NCI-H2107 (cell line): ENCODE results near the gene TMEM247.
"Not testable (repeated sequence)": the region's sequence is repeated elsewhere in the genome, so short reads cannot be mapped to it uniquely, and the experiment has no call there.

Experiments used
- DNase-seq: peaks from one replicate; lab custom pipeline; 2025; lab: John Stamatoyannopoulos, UW

The TMEM247 gene

GRCh38 chr2:46458763-46459500 is 20.4 kb upstream of the TMEM247 start:
- no peak for DNase-seq

GRCh38 chr2:46459694-46460093 is 19.7 kb upstream of the TMEM247 start:
- no peak for DNase-seq

- DNase-seq: no peak
These were observed 19.0 kb upstream of the TMEM247 start for GRCh38 chr2:46460241-46460921.

- DNase-seq: no peak
These were observed 18.2 kb upstream of the TMEM247 start for GRCh38 chr2:46461011-46461674.

- DNase-seq: no peak
These were observed 17.6 kb upstream of the TMEM247 start for GRCh38 chr2:46461709-46462171.

- no peak for DNase-seq
These were observed 16.4 kb upstream of the TMEM247 start for GRCh38 chr2:46462936-46463335.

- DNase-seq: no peak
These were observed 10.2 kb upstream of the TMEM247 start for GRCh38 chr2:46469116-46469515.

- no peak for DNase-seq
These were observed 9.7 kb upstream of the TMEM247 start for GRCh38 chr2:46469700-46470099.

GRCh38 chr2:46470114-46470628 is 9.2 kb upstream of the TMEM247 start:
- no peak for DNase-seq

GRCh38 chr2:46471019-46471583 is 8.3 kb upstream of the TMEM247 start:
- DNase-seq: no peak

- DNase-seq: no peak
These were observed 7.7 kb upstream of the TMEM247 start for GRCh38 chr2:46471697-46472096.

- not testable (repeated sequence) for DNase-seq
These were observed 7.2 kb upstream of the TMEM247 start for GRCh38 chr2:46472165-46472564.

GRCh38 chr2:46477462-46477861 is 1.9 kb upstream of the TMEM247 start:
- DNase-seq: not testable (repeated sequence)

GRCh38 chr2:46477925-46478324 is 1.4 kb upstream of the TMEM247 start:
- no peak for DNase-seq

GRCh38 chr2:46480562-46480961 is 1.2 kb downstream of the TMEM247 start:
- DNase-seq: no peak

GRCh38 chr2:46481198-46482193 is 2.1 kb downstream of the TMEM247 start:
- no peak for DNase-seq

GRCh38 chr2:46482490-46482889 is 3.1 kb downstream of the TMEM247 start:
- no peak for DNase-seq

- DNase-seq: no peak
These were observed 5.6 kb downstream of the TMEM247 start for GRCh38 chr2:46485002-46485401.

GRCh38 chr2:46486436-46486835 is 7.1 kb downstream of the TMEM247 start:
- no peak for DNase-seq

GRCh38 chr2:46487667-46488335 is 8.4 kb downstream of the TMEM247 start:
- no peak for DNase-seq

- no peak for DNase-seq
These were observed 9.0 kb downstream of the TMEM247 start for GRCh38 chr2:46488389-46488788.
